HT1080 (cell line): ENCODE results near the gene CCDC158. TPM values are rescaled to one million over a fixed set of nuclear protein-coding genes. Genes with fewer than 3 reads are reported as not detected.
"Not testable (repeated sequence)": the region's sequence is repeated elsewhere in the genome, so short reads cannot be mapped to it uniquely, and the experiment has no call there.

Experiments used
- DNase-seq: peaks from one replicate; pipeline ENCODE4 v3.0.0-alpha.2; 2015; ENCODE audit warnings: low read depth
- total RNA-seq: library from RNA; depleted of rRNA; stranded (reverse); fragments of >200 nt; shearing (Covaris generic); gene quantifications from 2 replicates; pipeline ENCODE4 v1.2.3, GENCODE V29; 2014

Gene CCDC158
- total RNA-seq, 1 experiment from 2014 or later = not detected

GRCh38 chr4:76373919-76374552 lies 46.9 kb downstream of the CCDC158 start:
- peak; percentile 80 for DNase-seq

GRCh38 chr4:76366737-76367136 lies 54.2 kb downstream of the CCDC158 start:
- DNase-seq = no peak

GRCh38 chr4:76365636-76366035 lies 55.3 kb downstream of the CCDC158 start:
- peak; percentile 30 for DNase-seq

GRCh38 chr4:76364763-76365162 lies 56.2 kb downstream of the CCDC158 start:
- DNase-seq = no peak

- peak; percentile 24 for DNase-seq
Observed at GRCh38 chr4:76363556-76364290, 57.2 kb downstream of the CCDC158 start.

GRCh38 chr4:76361689-76362412 lies 59.1 kb downstream of the CCDC158 start:
- no peak for DNase-seq

GRCh38 chr4:76359881-76360466 lies 61.0 kb downstream of the CCDC158 start:
- DNase-seq = not testable (repeated sequence)

GRCh38 chr4:76357981-76358380 lies 63.0 kb downstream of the CCDC158 start:
- DNase-seq = no peak

- DNase-seq = no peak
Observed at GRCh38 chr4:76354517-76355473, 66.1 kb downstream of the CCDC158 start.

- no peak for DNase-seq
Observed at GRCh38 chr4:76342803-76343202, 78.1 kb downstream of the CCDC158 start.

- no peak for DNase-seq
Observed at GRCh38 chr4:76342191-76342590, 78.8 kb downstream of the CCDC158 start.

- peak; percentile 26 for DNase-seq
Observed at GRCh38 chr4:76341063-76341462, 79.9 kb downstream of the CCDC158 start.

GRCh38 chr4:76339364-76339763 lies 81.6 kb downstream of the CCDC158 start:
- DNase-seq = no peak

- DNase-seq = no peak
Observed at GRCh38 chr4:76334885-76335284, 86.1 kb downstream of the CCDC158 start.

- no peak for DNase-seq
Observed at GRCh38 chr4:76326515-76326914, 94.4 kb downstream of the CCDC158 start.

GRCh38 chr4:76325072-76325471 lies 95.9 kb downstream of the CCDC158 start:
- no peak for DNase-seq

- DNase-seq = no peak
Observed at GRCh38 chr4:76322236-76322635, 98.7 kb downstream of the CCDC158 start.

GRCh38 chr4:76316131-76316530 lies 104.8 kb downstream of the CCDC158 start:
- DNase-seq = no peak

GRCh38 chr4:76315267-76315918 lies 105.5 kb downstream of the CCDC158 start:
- no peak for DNase-seq

GRCh38 chr4:76313547-76313946 lies 107.4 kb downstream of the CCDC158 start:
- DNase-seq = no peak
